ENCODE data around the gene STN1. TPM values are rescaled to one million over a fixed set of nuclear protein-coding genes. Genes with fewer than 3 reads are reported as not detected.

STN1 gene
- polyA plus RNA-seq, 1 of the 3 experiments (the other 2 are of a cell fraction): 22.1 TPM

DNA sequence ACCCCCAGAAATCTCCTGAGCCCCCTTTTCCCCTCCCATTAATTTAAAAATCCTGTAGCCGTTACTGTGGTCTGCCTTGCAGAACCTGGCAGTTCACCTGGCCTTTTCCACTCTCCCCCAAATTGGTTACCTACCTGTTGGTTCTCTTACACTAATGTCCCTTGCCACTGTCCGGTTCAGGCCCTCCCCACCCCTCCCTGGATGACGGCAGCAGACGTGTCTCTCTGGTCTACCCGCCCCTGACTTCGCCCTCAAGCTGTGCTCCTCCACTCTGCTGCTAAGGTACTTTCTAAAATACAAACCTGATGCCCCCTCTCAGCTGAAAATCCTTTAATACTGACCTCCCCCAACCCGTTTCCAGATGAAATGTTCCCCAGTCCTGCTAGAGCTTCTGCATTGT lies 47.0 kb downstream of the STN1 start:
- H3K36me3 ChIP-seq (replicated peaks in 1 of 2; ENCODE audit: control insufficient read depth in 1 of 2, insufficient read depth in 2 of 2, low read length in 1 of 2): no peaks in the 10 kb centered on the region
- WGBS (ENCODE audit: low lambda C conversion rate): 89% methylated on average over 7 of the region's 7 CpGs
- H3K9ac ChIP-seq: no peak overlapping the region
- POLR2A ChIA-PET: no interaction called here
- no peaks in the 10 kb centered on the region for H3K9me3 ChIP-seq
- no peaks in the 10 kb centered on the region for H3K9me2 ChIP-seq
- H3K27ac ChIP-seq (ENCODE audit: low read depth in 2 of 2, low read length in 1 of 2): no peak overlapping the region
- H3K4me1 ChIP-seq (ENCODE audit: control insufficient read depth in 1 of 2, insufficient read depth in 2 of 2, low read depth in 1 of 2, low read length in 1 of 2): peaks cover 0 to 15% of the 10 kb centered on the region in 2 experiments; a peak in 2 of 4 replicates
- no peak overlapping the region for H3K4me3 ChIP-seq (ENCODE audit: low read depth in 2 of 2, low read length in 1 of 2)
- no peak overlapping the region for H3K4me2 ChIP-seq
- TF ChIP-seq USF1 (IDR thresholded peaks at IDR 0.05; ENCODE audit: borderline replicate concordance, low read depth) (no peak), TEAD4 (IDR thresholded peaks at IDR 0.05; ENCODE audit: borderline replicate concordance, insufficient read depth) (no peak), RFX5 (IDR thresholded peaks at IDR 0.05; ENCODE audit: low read length) (no peak), GABPA (IDR thresholded peaks at IDR 0.05; ENCODE audit: low read depth) (no peak), ELF1 (IDR thresholded peaks at IDR 0.05) (no peak), RCOR1 (IDR thresholded peaks at IDR 0.05; ENCODE audit: low read length) (no peak), TCF12 (IDR thresholded peaks at IDR 0.05) (no peak), NFIC (IDR thresholded peaks at IDR 0.05; ENCODE audit: borderline replicate concordance) (no peak)
- TF ChIP-seq, protein P1, sequence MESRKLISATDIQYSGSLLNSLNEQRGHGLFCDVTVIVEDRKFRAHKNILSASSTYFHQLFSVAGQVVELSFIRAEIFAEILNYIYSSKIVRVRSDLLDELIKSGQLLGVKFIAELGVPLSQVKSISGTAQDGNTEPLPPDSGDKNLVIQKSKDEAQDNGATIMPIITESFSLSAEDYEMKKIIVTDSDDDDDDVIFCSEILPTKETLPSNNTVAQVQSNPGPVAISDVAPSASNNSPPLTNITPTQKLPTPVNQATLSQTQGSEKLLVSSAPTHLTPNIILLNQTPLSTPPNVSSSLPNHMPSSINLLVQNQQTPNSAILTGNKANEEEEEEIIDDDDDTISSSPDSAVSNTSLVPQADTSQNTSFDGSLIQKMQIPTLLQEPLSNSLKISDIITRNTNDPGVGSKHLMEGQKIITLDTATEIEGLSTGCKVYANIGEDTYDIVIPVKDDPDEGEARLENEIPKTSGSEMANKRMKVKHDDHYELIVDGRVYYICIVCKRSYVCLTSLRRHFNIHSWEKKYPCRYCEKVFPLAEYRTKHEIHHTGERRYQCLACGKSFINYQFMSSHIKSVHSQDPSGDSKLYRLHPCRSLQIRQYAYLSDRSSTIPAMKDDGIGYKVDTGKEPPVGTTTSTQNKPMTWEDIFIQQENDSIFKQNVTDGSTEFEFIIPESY (IDR thresholded peaks at IDR 0.05; ENCODE audit: borderline replicate concordance, low read depth): no peak
- TF ChIP-seq, protein P2, sequence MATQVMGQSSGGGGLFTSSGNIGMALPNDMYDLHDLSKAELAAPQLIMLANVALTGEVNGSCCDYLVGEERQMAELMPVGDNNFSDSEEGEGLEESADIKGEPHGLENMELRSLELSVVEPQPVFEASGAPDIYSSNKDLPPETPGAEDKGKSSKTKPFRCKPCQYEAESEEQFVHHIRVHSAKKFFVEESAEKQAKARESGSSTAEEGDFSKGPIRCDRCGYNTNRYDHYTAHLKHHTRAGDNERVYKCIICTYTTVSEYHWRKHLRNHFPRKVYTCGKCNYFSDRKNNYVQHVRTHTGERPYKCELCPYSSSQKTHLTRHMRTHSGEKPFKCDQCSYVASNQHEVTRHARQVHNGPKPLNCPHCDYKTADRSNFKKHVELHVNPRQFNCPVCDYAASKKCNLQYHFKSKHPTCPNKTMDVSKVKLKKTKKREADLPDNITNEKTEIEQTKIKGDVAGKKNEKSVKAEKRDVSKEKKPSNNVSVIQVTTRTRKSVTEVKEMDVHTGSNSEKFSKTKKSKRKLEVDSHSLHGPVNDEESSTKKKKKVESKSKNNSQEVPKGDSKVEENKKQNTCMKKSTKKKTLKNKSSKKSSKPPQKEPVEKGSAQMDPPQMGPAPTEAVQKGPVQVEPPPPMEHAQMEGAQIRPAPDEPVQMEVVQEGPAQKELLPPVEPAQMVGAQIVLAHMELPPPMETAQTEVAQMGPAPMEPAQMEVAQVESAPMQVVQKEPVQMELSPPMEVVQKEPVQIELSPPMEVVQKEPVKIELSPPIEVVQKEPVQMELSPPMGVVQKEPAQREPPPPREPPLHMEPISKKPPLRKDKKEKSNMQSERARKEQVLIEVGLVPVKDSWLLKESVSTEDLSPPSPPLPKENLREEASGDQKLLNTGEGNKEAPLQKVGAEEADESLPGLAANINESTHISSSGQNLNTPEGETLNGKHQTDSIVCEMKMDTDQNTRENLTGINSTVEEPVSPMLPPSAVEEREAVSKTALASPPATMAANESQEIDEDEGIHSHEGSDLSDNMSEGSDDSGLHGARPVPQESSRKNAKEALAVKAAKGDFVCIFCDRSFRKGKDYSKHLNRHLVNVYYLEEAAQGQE (IDR thresholded peaks at IDR 0.05; ENCODE audit: low read depth, low read length): no peak
- no peaks in the 10 kb centered on the region for H3K79me2 ChIP-seq (ENCODE audit: insufficient read depth)
- no peaks in the 10 kb centered on the region for H3K27me3 ChIP-seq (ENCODE audit: insufficient read depth)
- H4K20me1 ChIP-seq (ENCODE audit: insufficient read depth): no peaks in the 10 kb centered on the region
- DNase-seq: no peak
- CTCF ChIA-PET: interaction anchor here (1.3 to 1.6 kb wide), 2 partner anchors 17 to 158 kb away, joined by 4 to 5 read pairs; no protein-coding TSS in a partner anchor
- no peaks in the 10 kb centered on the region for H3F3A ChIP-seq (replicated peaks; ENCODE audit: insufficient read depth)
- H2AFZ ChIP-seq (ENCODE audit: low read depth): no peak overlapping the region

GRCh38 chr10:103870516-103870915 lies 47.5 kb downstream of the STN1 start:
- no peaks in the 10 kb centered on the region for H3K9me2 ChIP-seq
- no peak overlapping the region for H2AFZ ChIP-seq (ENCODE audit: low read depth)
- H3K9ac ChIP-seq: no peak overlapping the region
- no peaks in the 10 kb centered on the region for H3K27me3 ChIP-seq (ENCODE audit: insufficient read depth)
- no peak overlapping the region for H3K4me2 ChIP-seq
- H3K36me3 ChIP-seq (replicated peaks in 1 of 2; ENCODE audit: control insufficient read depth in 1 of 2, insufficient read depth in 2 of 2, low read length in 1 of 2): no peaks in the 10 kb centered on the region
- H3K27ac ChIP-seq (ENCODE audit: low read depth in 2 of 2, low read length in 1 of 2): no peak overlapping the region
- no peaks in the 10 kb centered on the region for H3F3A ChIP-seq (replicated peaks; ENCODE audit: insufficient read depth)
- POLR2A ChIA-PET: no interaction called here
- 86% methylated on average over 8 of the region's 8 CpGs for WGBS (ENCODE audit: low lambda C conversion rate)
- CTCF ChIA-PET: interaction anchor here (1.5 kb wide), 1 partner anchor 158 kb away, joined by 5 read pairs; no protein-coding TSS in a partner anchor
- peaks cover 0 to 15% of the 10 kb centered on the region in 2 experiments; a peak in 2 of 4 replicates for H3K4me1 ChIP-seq (ENCODE audit: control insufficient read depth in 1 of 2, insufficient read depth in 2 of 2, low read depth in 1 of 2, low read length in 1 of 2)
- H3K79me2 ChIP-seq (ENCODE audit: insufficient read depth): no peaks in the 10 kb centered on the region
- no peaks in the 10 kb centered on the region for H4K20me1 ChIP-seq (ENCODE audit: insufficient read depth)
- H3K9me3 ChIP-seq: peaks cover 3% of the 10 kb centered on the region; the same call in 1 of the 2 replicates
- no peak overlapping the region for H3K4me3 ChIP-seq (ENCODE audit: low read depth in 2 of 2, low read length in 1 of 2)
- no peak for DNase-seq
- TF ChIP-seq USF2 (IDR thresholded peaks at IDR 0.05; ENCODE audit: borderline replicate concordance, low read depth, low read length): no peak
- TF ChIP-seq, protein P2 (IDR thresholded peaks at IDR 0.05; ENCODE audit: low read depth, low read length): no peak
- TF ChIP-seq MEF2A (IDR thresholded peaks at IDR 0.05; ENCODE audit: borderline replicate concordance, low read depth): no peak
- no peak for TF ChIP-seq EZH2phosphoT487 (IDR thresholded peaks at IDR 0.05; ENCODE audit: borderline replicate concordance, low read depth)
- no peak for TF ChIP-seq JUND (IDR thresholded peaks at IDR 0.05)
- no peak for TF ChIP-seq ELF1 (IDR thresholded peaks at IDR 0.05)
